Right forelimb (tissue), 1 donor: Measurements from ENCODE around the gene CACNA1F.

Source experiments
- DNase-seq: peaks from one replicate; pipeline ENCODE4 v3.0.0-alpha.2; 2018

Gene CACNA1F

GRCh38 chrX:49233176-49233575, at the start of gene CACNA1F:
Gene CACNA1F, minus strand, starts transcription at chrX:49233340. Its CDS starts 31 bp downstream, at chrX:49233309.
- no peak for DNase-seq

- DNase-seq = no peak
Observed at GRCh38 chrX:49282647-49283011, 49.5 kb upstream of the CACNA1F start.

- DNase-seq = no peak
Observed at GRCh38 chrX:49278081-49278480, 44.9 kb upstream of the CACNA1F start.

GRCh38 chrX:49277535-49277830, 44.3 kb upstream of the CACNA1F start:
- no peak for DNase-seq

- no peak for DNase-seq
Observed at GRCh38 chrX:49276671-49277534, 43.8 kb upstream of the CACNA1F start.

- no peak for DNase-seq
Observed at GRCh38 chrX:49276207-49276606, 43.1 kb upstream of the CACNA1F start.

- no peak for DNase-seq
Observed at GRCh38 chrX:49273181-49273727, 40.1 kb upstream of the CACNA1F start.

- DNase-seq = no peak
Observed at GRCh38 chrX:49272421-49272820, 39.3 kb upstream of the CACNA1F start.

- no peak for DNase-seq
Observed at GRCh38 chrX:49271341-49271740, 38.2 kb upstream of the CACNA1F start.

GRCh38 chrX:49270249-49270921, 37.2 kb upstream of the CACNA1F start:
- no peak for DNase-seq

- DNase-seq = no peak
Observed at GRCh38 chrX:49269767-49270248, 36.7 kb upstream of the CACNA1F start, which contains the start of gene PPP1R3F. Gene PPP1R3F, plus strand, starts transcription at chrX:49269793. Its CDS starts 77 bp downstream, at chrX:49269870.

- DNase-seq = peak; percentile 93
Observed at GRCh38 chrX:49269010-49269766, 36.0 kb upstream of the CACNA1F start.

- DNase-seq = no peak
Observed at GRCh38 chrX:49268702-49269009, 35.5 kb upstream of the CACNA1F start.

GRCh38 chrX:49266523-49267445, 33.6 kb upstream of the CACNA1F start:
- DNase-seq = no peak

GRCh38 chrX:49264460-49264859, 31.3 kb upstream of the CACNA1F start, which contains the start of gene FOXP3:
Gene FOXP3, minus strand, starts transcription at chrX:49264710. Its CDS starts 6,205 bp downstream, at chrX:49258505.
- DNase-seq = no peak

GRCh38 chrX:49263631-49264030, 30.5 kb upstream of the CACNA1F start:
- no peak for DNase-seq

- no peak for DNase-seq
Observed at GRCh38 chrX:49262603-49263002, 29.5 kb upstream of the CACNA1F start.

- DNase-seq = no peak
Observed at GRCh38 chrX:49260221-49260985, 27.3 kb upstream of the CACNA1F start.

- no peak for DNase-seq
Observed at GRCh38 chrX:49258749-49259124, 25.6 kb upstream of the CACNA1F start.

GRCh38 chrX:49257846-49258748, 25.0 kb upstream of the CACNA1F start:
- DNase-seq = no peak
